Measurements from ENCODE around the gene ALG8.

GRCh38 chr11:78061921-78062311 lies 77.5 kb downstream of the ALG8 start:
- TF ChIP-seq EZH2 (IDR thresholded peaks at IDR 0.05; ENCODE audit: insufficient read depth, poor library complexity, severe bottlenecking) (no peak), EZH2phosphoT487 (IDR thresholded peaks at IDR 0.05; ENCODE audit: insufficient read depth, low read depth) (no peak)

All from GM23248 (cell line).